PC-9 (cell line): ENCODE data around the gene PFKFB3.

ENCODE experiments used
- EZH2 ChIP-seq: fragments of 200-600 bp; sonication (generic); IDR thresholded peaks from 2 replicates; pipeline ENCODE4 v1.8.0; 2017; ENCODE audit warnings: antibody characterized with exemption, low read depth
- TF ChIP-seq, protein P1 (sequence below): fragments of 200-600 bp; sonication (generic); conservative IDR thresholded peaks from 2 replicates; pipeline ENCODE4 v1.6.1; 2017; ENCODE audit warnings: mixed run types, antibody characterized with exemption, mild to moderate bottlenecking, moderate library complexity

DNA sequence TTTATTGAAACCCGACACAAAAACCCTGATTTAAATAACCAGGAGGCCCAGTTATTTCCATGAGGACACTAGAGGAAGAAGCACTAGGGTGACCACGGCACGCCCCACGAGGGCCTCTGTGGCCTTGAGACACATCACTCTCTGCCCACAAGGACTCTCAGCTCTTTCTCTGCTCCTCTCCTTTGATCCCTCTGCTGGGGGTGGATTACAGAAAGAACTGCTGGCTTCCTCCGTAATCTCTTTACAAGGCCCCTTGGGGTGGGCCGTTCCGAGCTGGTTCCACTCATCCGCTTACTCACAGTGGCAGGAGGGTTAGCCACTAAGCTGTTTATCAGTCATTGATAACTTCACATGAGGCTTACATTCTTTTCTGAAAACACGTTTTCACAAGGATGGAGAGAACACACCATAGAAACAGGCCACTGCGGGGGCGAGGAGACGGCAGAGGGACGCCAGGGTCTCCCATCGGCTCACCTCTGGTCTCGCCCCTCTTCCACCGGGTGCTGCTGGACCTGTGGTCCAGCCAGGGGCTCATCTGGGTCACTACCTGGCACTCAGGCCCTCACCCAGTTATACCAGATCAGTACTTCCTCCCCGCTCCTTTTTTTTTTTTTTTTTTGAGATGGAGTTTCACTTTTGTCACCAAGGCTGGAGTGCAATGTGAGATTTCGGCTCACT, 17.6 kb upstream of the PFKFB3 start:
- TF ChIP-seq, protein P1, sequence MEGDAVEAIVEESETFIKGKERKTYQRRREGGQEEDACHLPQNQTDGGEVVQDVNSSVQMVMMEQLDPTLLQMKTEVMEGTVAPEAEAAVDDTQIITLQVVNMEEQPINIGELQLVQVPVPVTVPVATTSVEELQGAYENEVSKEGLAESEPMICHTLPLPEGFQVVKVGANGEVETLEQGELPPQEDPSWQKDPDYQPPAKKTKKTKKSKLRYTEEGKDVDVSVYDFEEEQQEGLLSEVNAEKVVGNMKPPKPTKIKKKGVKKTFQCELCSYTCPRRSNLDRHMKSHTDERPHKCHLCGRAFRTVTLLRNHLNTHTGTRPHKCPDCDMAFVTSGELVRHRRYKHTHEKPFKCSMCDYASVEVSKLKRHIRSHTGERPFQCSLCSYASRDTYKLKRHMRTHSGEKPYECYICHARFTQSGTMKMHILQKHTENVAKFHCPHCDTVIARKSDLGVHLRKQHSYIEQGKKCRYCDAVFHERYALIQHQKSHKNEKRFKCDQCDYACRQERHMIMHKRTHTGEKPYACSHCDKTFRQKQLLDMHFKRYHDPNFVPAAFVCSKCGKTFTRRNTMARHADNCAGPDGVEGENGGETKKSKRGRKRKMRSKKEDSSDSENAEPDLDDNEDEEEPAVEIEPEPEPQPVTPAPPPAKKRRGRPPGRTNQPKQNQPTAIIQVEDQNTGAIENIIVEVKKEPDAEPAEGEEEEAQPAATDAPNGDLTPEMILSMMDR: no peak
- no peak for TF ChIP-seq EZH2
